SIG-M5 treated with dmso at 0.1 percent for 504 hours (cell line): ENCODE results near the gene POPDC3.
A peak's percentile ranks its signal among the peaks of the same experiment; 100 is the strongest.

ENCODE experiments used
- DNase-seq: peaks from one replicate; lab custom pipeline; 2025; ENCODE audit not compliant: unreplicated experiment; lab: John Stamatoyannopoulos, UW

POPDC3 gene

DNA sequence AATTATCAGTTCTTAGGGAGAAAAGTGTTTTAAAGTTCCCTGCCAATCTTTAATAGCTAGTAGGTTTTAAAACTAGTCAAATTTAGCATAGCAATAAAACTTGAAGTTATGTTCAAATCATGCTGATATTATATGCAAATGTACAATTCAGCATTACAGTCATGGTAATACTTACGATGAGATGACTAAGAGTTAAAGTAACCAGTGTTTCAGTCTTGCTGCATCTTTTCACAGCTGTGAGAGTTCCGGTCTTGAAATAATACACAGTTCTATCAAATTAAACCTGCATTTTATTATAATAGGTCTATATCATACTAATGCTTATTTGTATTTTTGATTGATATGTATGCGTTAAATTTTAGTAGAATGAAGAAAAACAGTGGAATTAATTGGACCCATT is 26.1 kb downstream of the POPDC3 start:
- DNase-seq: no peak

DNA sequence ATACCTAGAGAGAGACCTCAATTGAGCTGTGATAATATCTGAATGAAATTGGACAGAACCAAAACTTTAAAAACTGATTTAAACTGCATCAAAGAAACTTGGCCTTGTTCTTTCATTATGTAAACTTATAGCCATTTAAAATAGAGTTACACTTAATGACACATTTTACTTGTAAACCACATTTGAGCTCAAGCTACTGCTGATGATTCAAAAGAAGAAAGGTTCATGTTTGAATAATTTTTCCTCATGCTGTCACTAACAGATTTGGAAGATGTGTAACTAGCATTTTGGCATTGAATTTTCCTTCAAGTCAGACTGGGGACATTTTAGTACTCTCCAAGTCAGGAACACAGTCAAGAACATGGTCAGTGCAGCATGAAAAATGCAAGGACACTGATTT is 26.9 kb downstream of the POPDC3 start:
- no peak for DNase-seq

DNA sequence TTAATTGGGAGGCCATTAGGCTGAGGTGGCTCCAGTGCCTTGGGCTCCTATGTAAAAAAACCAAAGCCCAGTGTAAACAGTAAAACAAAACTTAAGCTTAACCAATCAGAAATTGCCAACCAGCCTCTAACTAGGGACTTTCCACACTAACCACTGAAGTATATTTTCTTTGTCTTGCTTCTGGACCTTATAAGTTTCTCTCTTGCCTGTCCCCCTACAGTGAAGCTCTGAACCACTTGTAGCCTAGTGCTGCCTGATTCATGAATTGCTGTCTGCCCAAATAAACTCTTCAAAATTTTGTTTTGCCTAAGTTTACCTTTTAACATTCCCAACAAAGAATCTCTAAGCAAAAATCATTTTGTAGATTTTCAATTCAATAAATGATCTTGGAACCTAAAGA is 28.2 kb downstream of the POPDC3 start:
- no peak for DNase-seq

DNA sequence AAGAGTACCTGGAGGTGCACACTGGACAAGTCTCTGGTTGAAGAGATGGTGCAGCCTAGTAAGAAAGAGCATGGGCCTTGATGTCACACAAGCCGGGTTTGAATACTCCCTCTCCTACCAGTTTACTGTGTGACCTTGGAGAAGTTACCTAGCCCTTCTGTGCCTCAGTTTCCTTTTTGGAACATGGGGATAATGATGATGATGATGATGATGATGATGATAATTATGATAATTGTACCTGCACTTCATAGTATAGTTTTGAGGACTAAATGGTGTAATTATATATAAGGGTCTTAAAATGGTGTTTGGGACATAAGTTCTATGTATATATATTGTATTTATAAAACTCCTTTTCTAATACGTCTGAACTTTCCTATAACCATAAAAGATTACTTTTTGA is 41.7 kb downstream of the POPDC3 start:
- DNase-seq: no peak

DNA sequence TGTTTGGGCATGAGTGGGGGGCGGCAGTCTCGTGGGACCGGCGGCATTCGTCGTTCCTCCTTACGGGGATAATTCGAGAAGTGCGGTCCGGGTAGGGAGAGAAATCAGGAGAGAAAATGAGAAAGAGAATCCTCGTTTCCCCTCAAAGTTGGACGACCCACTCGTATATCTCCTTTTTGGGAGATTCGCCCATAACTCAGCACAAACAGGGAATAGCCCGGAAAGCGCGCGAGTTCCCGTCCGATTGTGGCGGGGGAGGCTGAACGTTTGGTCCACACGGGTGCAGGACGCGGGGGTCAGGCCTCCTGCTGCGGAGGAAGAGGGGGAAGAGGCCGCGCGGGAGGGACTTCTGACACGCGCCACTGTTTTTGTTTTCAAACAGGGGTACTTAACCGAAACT is 42.4 kb downstream of the POPDC3 start:
- DNase-seq: no peak

DNA sequence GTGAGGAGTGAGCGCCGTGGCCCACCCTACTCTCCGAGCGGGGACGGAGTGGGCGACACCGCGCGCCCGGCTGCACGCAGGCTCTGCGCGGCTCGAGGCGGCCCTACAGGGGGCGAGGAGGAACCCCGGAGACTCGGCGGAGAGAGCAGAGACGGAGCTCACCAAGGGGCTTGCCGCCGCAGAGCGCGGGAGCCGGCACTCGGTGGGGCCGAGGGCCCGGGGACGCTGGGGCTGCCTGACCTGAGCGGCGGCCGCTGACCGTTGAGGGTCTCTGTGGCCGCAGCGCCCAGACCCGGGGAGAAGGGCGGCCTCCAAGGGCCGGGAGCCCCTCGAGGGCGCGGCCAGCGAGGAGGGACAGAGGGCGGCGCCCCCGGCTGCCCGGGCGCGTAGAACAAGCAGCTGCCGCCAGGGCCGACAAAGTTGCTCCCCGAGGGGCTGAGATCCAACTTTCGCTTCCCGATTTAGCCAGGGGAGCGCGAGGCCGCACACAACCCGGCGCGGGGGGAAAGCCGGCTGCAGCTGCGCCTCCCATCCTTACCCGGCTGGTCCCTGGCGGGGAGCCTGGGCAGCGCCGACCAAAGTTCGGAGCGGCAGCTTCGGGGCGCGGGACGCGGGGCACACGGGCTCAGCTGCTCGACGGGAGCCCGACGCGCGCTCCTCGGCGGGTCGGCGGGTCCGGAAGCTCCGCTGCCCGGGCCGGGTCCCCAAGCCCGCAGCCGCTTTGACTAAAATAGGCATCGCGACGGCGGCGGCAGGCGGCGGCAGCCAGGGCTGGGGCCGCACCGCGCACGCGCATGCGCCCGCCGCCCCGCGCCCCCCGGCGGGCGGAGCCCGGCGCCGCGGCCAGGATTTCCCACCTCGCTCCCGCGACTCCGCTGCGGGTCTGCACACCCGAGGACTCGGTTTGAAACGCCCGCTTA is 43.1 kb downstream of the POPDC3 start:
- DNase-seq: peak; percentile 80

DNA sequence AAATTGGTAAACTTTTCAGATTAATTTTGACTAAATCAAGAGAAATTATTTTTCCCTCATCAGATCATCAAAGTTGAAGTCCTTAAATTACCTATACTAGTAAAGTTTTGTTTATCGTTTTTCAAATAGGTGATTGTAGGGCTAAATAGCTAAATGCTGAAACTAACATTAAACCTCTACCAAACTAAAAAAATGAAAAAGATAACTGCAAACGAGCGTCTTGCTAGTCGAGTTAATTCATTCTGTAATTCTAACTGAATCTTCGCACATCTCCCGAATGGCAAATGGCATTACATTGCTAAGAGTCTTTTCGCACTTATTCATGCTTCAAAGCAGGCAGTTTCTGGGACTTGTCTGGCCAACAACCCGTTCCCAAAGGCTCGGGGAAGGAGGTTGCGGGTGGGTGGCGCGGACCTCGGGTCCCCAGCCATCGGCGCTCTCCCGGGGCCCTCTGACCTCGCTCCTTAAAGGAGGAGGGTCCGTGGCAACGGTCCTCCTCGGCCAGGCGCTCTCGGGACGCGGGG is 43.8 kb downstream of the POPDC3 start:
- no peak for DNase-seq

DNA sequence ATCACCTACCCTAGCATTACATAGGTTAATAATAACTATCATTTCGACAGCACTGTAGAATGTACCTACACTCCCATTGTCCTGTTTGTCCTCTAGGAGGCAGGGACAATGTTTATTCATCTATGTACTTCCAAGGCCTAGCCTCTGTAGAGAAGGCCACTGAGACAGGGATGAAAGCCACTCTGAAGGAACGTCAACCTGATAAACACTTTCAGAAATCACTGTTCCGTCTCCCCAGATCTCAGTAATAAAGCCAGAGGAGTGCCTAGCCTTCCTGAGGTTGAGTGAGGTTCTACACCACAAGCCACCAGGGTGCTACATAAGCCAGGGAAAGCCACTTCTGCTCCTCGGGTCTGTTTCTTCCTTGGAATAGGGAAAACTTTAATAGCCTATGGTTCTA is 44.8 kb downstream of the POPDC3 start:
- peak; percentile 37 for DNase-seq

DNA sequence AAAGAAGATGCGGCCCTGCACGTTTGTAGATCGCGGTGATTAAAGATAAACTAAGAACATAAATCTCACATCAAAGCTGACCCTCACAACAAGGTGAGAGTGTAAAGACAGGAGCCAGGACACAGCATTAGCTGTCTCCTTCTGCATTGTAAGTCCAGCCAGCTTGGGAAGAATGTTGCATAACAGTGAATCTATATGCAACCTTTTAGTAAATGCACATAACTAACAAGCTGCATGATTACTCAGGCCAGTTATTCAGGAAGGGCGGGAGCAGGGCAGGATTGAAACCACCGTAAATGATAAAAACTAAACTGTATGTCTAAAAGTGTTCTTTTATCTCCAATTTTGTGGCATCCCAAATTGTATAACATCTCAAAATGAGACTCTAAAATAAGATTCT is 57.1 kb downstream of the POPDC3 start:
- DNase-seq: no peak

DNA sequence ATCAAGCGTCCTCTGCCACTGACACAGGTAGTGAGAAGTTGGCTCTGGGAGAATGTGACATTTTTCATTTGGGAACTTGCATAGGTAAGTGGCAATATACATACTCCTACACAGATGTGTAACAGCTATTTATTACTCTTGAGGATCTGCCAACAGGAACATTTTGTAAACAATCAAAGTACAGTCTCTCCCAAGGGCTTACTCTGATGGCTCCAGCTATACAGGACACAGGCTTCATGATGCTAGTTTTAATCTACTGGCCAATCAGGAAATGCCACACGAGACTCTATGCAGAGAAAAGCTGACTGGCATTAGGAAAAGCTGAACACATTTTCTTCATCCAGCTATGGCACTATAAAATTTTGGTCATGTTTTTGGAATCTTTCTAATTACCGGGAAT is 57.8 kb downstream of the POPDC3 start:
- no peak for DNase-seq

DNA sequence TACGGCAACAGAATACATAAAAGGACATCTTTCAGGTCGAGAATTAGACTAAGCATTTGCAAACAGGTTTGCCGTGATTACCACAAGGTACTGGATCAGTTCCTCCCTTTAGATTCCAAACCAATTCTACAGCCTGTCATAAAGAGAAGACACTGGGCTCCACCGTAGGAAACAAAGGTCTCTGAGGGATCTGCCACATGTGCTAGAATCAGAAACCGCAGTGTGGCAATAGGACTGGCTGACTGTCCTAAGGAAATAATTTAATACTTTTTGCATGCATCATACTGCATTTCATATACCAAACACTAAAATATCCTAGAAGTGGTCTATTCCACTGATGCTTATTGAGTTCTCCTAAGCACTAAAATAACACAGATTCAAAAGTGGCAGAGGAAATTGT is 59.2 kb downstream of the POPDC3 start:
- no peak for DNase-seq

DNA sequence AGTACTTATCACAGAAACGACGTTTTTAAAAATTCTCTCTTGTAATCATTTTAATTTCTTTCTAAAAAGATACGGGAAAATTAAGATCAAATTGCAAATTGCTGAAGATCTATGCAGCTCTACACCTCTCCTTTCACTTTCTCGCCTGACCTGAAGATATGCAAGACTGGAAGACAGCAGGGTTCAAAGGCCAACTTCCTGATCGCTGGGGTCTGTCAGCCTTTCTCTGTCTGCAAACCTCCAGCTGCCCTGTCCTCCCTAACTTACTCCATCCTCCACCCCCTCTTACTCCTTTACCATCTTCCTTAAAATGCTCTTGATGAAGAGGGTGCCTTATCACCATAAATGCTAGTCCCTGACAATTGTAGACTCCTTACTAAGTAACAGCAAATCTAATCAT is 63.7 kb downstream of the POPDC3 start:
- no peak for DNase-seq

DNA sequence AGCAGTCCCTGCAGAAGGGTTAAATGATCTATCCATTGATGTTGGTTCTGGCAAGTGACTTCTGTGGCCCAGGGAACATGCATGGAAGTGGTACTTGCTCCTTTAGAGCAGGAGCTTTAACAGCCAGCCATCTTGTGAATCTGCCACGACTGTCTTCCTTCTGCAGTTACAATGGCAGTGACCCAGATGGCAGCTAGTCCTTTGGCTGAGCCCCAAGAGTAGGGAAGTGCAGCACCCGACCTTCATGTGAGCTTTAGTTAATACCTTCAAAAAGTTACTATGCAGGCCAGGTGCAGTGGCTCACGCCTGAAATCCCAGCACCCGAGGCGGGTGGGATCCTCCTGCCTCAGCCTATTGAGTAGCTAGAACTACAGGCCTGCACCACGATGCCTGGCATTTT is 66.4 kb downstream of the POPDC3 start:
- no peak for DNase-seq

DNA sequence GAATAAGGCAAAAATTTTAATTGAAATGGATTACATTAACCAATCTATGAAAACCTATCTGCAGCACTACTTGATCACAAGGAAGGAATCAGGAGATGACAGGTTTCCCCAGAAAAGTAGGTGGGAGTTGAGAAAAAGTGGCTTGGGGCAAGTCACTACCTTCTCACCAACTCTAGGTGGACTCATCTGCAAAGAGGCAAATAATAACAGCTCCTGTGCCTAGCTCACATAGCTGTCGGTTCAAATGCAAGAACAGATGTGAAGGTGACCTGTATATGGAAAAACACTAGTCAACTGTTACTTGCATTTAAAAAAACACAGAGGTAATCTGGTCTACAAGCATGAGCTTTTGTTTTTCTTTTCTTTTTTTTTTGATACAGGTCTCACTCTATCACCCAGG is 67.2 kb downstream of the POPDC3 start:
- no peak for DNase-seq

DNA sequence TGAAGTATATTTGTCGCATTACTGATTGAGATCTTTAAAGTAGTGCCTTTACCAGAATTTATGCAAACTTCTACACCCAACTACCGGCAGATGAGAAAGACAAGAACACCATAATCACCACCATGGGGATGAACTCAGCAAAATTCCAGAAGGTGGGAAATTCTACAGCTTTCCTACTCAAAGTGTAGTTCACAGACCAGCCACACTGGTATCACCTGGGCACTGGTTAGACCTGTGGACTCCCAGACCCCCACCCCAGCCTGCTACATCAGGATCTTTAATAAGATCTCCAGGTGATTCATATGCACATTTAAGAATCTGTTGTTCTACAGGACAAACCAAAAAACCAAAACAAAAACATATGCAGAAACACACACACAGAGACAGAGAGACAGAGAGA is 67.9 kb downstream of the POPDC3 start:
- no peak for DNase-seq

DNA sequence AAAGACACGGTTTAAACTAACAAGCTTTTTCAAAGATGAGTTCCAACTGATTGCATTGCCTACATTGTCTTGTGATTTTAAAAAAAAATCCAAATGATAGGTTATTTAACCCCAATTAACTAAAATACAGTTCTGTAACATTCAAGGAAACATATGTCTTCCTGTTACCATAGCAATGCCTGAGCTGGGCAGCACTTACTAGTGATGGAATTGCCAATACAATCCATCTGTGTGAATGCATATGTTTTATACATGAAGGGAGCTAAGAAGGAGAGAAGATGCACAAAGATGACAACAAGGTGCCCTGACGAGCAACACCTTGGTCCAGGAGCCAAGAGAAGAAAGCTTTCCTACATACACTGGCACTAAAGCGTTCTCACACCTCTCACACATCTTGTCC is 68.7 kb downstream of the POPDC3 start:
- no peak for DNase-seq

DNA sequence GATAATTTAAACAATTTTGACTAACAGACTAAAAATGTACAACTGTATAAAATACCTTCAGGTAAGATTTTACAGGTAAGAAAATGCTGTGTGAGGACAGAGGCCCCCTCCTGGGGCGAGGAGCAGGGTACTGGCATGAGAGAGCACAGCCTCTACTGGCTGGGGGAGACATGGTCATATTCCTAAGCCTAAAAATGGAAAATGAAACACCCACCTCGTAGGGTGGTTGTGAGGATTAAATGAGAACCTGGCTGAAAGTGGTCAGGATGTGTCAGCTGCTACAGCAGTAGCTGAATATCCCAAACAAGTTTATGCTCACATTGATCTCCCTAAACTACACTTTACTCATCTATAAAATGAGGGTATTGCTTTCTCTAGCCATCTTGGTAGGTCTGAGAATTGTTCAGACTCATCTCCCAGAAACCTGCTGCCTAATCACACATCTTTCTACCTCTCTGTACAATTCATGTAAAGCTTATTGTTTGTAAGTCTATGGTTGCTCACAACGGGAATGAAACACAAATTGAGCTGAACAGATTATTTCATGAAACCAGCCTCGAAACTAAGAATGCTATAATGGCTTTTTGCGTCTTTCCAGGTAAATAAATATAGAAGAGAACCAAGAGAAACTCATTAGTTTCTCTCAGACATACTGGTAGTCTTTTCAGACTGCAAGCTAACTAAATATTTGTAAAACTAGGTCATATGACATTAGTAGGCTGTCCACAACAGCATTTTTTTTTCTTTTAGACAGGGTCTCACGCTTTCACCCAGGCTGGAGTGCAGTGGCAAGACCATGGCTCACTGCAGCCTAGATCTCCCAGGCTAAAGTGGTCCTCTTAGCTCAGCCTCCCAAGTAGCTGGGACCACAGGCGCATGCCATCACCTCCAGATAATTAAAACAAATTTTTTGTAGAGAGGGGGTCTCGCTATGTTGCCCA is 69.6 kb downstream of the POPDC3 start:
- DNase-seq: no peak

DNA sequence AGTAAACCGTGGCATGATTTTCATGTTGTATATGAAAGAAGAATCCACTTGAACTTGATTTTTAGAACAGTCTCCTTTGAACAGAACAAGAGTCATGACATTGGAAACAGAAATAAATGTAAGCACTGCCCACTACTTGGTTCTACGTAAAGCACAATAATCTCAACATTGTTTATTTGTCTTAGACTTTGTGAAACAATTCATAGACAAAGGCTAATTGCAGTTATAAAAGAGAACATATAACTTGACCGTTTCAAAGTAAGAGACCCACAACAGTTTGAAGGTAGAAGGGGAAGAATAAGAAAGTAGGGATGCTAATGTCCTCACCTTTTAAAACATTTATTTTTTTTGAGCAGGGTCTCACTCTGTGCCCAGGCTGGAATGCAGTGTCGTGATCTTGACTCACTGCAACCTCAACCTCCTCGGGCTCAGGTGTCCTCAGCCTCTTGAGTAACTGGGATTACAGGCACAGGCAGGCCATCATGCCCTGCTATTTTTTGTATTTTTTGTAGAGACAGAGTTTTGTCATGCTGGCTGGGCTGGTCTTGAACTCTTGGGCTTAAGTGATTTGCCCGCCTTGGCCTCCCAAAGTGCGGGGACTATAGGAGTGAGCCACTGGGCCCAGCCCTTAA is 71.1 kb downstream of the POPDC3 start:
- DNase-seq: no peak
